CD4-positive, alpha-beta T cell (primary cell): ENCODE measurements around the gene ZNF318. TPM values are rescaled to one million over a fixed set of nuclear protein-coding genes. Genes with fewer than 3 reads are reported as not detected.

Source experiments
- ATAC-seq: fragments of 200-7000 bp; cut with Tn5 transposase; one replicate; pipeline ENCODE4 v1.10.0; 2022; ENCODE audit warnings: mild to moderate bottlenecking; ENCODE audit not compliant: poor library complexity
- CTCF ChIA-PET: fragments of 350-600 bp; sonication (Branson Sonifier 250); formaldehyde crosslinking; loops from one replicate; lab custom pipeline; 2021; ENCODE audit warnings: antibody characterized with exemption, inconsistent platforms; lab: Charles Lee
- POLR2A ChIA-PET: fragments of 350-600 bp; sonication (Branson Sonifier 250); formaldehyde crosslinking; loops from one replicate; lab custom pipeline; 2021; ENCODE audit warnings: antibody characterized with exemption, inconsistent platforms; lab: Charles Lee
- DNase-seq, 14 experiments: peaks; one replicate each; pipeline ENCODE4 v3.0.0-alpha.2; 2013 to 2020; ENCODE audit warnings: mixed read lengths in 2 of 14
- H3K27ac ChIP-seq, 2 donors: one replicate each; pipeline versions ENCODE4 v1.5.1 to v1.7.0; 2013; ENCODE audit warnings: low read length in 2 of 2, low read depth in 1 of 2, mild to moderate bottlenecking in 1 of 2
- H3K27me3 ChIP-seq, 2 experiments: 1 replicate in 1 of 2; 2 replicates in 1 of 2; pipeline versions ENCODE4 v1.6.1 to v1.7.0; 2013; ENCODE audit warnings: low read length in 2 of 2, control low read depth in 1 of 2, mild to moderate bottlenecking in 1 of 2, moderate library complexity in 1 of 2; ENCODE audit not compliant: insufficient read depth in 2 of 2, control insufficient read depth in 1 of 2
- H3K36me3 ChIP-seq: one replicate; pipeline ENCODE4 v1.6.1; 2013; ENCODE audit warnings: low read length, control low read depth; ENCODE audit not compliant: insufficient read depth
- H3K4me1 ChIP-seq: one replicate; pipeline ENCODE4 v1.6.1; 2013; ENCODE audit warnings: low read length, control low read depth; ENCODE audit not compliant: insufficient read depth
- H3K4me3 ChIP-seq: one replicate; pipeline ENCODE4 v1.5.1; 2013; ENCODE audit warnings: mild to moderate bottlenecking, low read length, moderate library complexity
- H3K9me3 ChIP-seq, 2 experiments: 1 replicate in 1 of 2; 2 replicates in 1 of 2; pipeline versions ENCODE4 v1.6.1 to v1.7.0; 2013; ENCODE audit warnings: low read length in 2 of 2, mild to moderate bottlenecking in 2 of 2, control low read depth in 1 of 2, moderate library complexity in 1 of 2; ENCODE audit not compliant: control insufficient read depth in 1 of 2, insufficient read depth in 1 of 2
- H3K27ac Mint-ChIP-seq: one replicate; pipeline ENCODE4 v1.8.0; 2020; ENCODE audit warnings: mixed read lengths
- H3K27me3 Mint-ChIP-seq: one replicate; pipeline ENCODE4 v1.8.0; 2021; ENCODE audit warnings: mixed read lengths
- H3K36me3 Mint-ChIP-seq: one replicate; pipeline ENCODE4 v1.8.0; 2021; ENCODE audit warnings: low read depth, mixed read lengths
- H3K4me1 Mint-ChIP-seq: one replicate; pipeline ENCODE4 v1.8.0; 2021; ENCODE audit warnings: low read depth, mixed read lengths
- H3K4me3 Mint-ChIP-seq: one replicate; pipeline ENCODE4 v1.8.0; 2020; ENCODE audit warnings: mild to moderate bottlenecking, mixed read lengths
- H3K9me3 Mint-ChIP-seq: one replicate; pipeline ENCODE4 v1.8.0; 2020; ENCODE audit warnings: mixed read lengths
- CTCF ChIP-seq: fragments of 200-600 bp; IDR thresholded peaks from one replicate; pipeline ENCODE4 v1.8.0; 2022; ENCODE audit warnings: antibody characterized with exemption, mild to moderate bottlenecking
- intact Hi-C, 2 experiments: fragments of 100-400 bp; cut with DNase I in 1 of 2; cut with micrococcal nuclease in 1 of 2; formaldehyde crosslinking; loops; one replicate each; pipeline versions ENCODE4 v1.15.1 to v1.9.0; 2023 to 2025; cut with DNase I, micrococcal nuclease
- total RNA-seq, 174 experiments: library from RNA in 2 of 174; stranded (reverse) in 2 of 174; gene quantifications; one replicate each; pipeline ENCODE4 v1.2.3 and lab custom pipeline; 2021 to 2026

The ZNF318 gene
- total RNA-seq, 2 experiments from 2014 or later = 20.4 TPM

GRCh38 chr6:43334466-43335095 is 34.9 kb downstream of the ZNF318 start:
- H3K4me3 Mint-ChIP-seq = no peak overlapping the region
- H3K9me3 ChIP-seq = no peaks in the 10 kb centered on the region
- no peak overlapping the region for H3K27ac ChIP-seq
- peaks cover 25% of the 10 kb centered on the region for H3K4me1 Mint-ChIP-seq
- no peak overlapping the region for H3K4me3 ChIP-seq
- DNase-seq (peak in 3 of 14 experiments; percentile 30 to 46 (median 46)), ATAC-seq (no peak)
- ChIA-PET CTCF (interaction anchor here (1.6 to 2.1 kb wide), 2 partner anchors 14 to 117 kb away, joined by 4 to 5 read pairs; no protein-coding TSS in a partner anchor), POLR2A (interaction anchor here (0.8 to 1.2 kb wide), 2 partner anchors 26 to 35 kb away, joined by 3 to 4 read pairs; partner anchors contain the start of genes CRIP3 and ZNF318)
- H3K27me3 Mint-ChIP-seq = no peaks in the 10 kb centered on the region
- peak; percentile 54 for TF ChIP-seq CTCF
- intact Hi-C loops = loop anchor here (5.0 to 10.0 kb wide), 3 partner anchors 67 to 430 kb away; no protein-coding TSS in a partner anchor
- H3K36me3 ChIP-seq = peaks cover 26% of the 10 kb centered on the region
- H3K9me3 Mint-ChIP-seq = no peaks in the 10 kb centered on the region
- no peaks in the 10 kb centered on the region for H3K27me3 ChIP-seq
- peaks cover 12% of the 10 kb centered on the region for H3K4me1 ChIP-seq
- H3K36me3 Mint-ChIP-seq = peaks cover 48% of the 10 kb centered on the region
- peak overlapping the region; percentile 22 for H3K27ac Mint-ChIP-seq

GRCh38 chr6:43331891-43332290 is 37.6 kb downstream of the ZNF318 start:
- no peaks in the 10 kb centered on the region for H3K27me3 ChIP-seq
- ChIA-PET POLR2A (no interaction called here), CTCF (no interaction called here)
- no peaks in the 10 kb centered on the region for H3K27me3 Mint-ChIP-seq
- peak overlapping the region in 1 of 2 donors; percentile 0 for H3K27ac ChIP-seq
- H3K4me3 Mint-ChIP-seq = peak overlapping the region; percentile 13
- DNase-seq (peak in 3 of 14 experiments; percentile 22 to 39 (median 30)), ATAC-seq (peak; percentile 44)
- peaks cover 38% of the 10 kb centered on the region for H3K36me3 Mint-ChIP-seq
- H3K4me1 Mint-ChIP-seq = peaks cover 25% of the 10 kb centered on the region
- intact Hi-C loops = loop anchor here (5.0 to 10.0 kb wide), 2 partner anchors 70 to 427 kb away; no protein-coding TSS in a partner anchor
- H3K9me3 Mint-ChIP-seq = no peaks in the 10 kb centered on the region
- H3K4me3 ChIP-seq = no peak overlapping the region
- H3K9me3 ChIP-seq = no peaks in the 10 kb centered on the region
- peaks cover 6% of the 10 kb centered on the region for H3K36me3 ChIP-seq
- H3K4me1 ChIP-seq = peaks cover 12% of the 10 kb centered on the region
- TF ChIP-seq CTCF = no peak
- H3K27ac Mint-ChIP-seq = peak overlapping the region; percentile 49

- Mint-ChIP-seq H3K27me3 (no peaks in the 10 kb centered on the region), H3K4me3 (no peak overlapping the region), H3K27ac (peak overlapping the region; percentile 49), H3K36me3 (peaks cover 34% of the 10 kb centered on the region), H3K4me1 (peaks cover 25% of the 10 kb centered on the region), H3K9me3 (no peaks in the 10 kb centered on the region)
- no peaks in the 10 kb centered on the region for H3K27me3 ChIP-seq
- CTCF ChIA-PET = no interaction called here
- no peak overlapping the region for H3K4me3 ChIP-seq
- no peak for TF ChIP-seq CTCF
- peaks cover 12% of the 10 kb centered on the region for H3K4me1 ChIP-seq
- POLR2A ChIA-PET = no interaction called here
- peak overlapping the region in 1 of 2 donors; percentile 0 for H3K27ac ChIP-seq
- ATAC-seq (peak; percentile 44), DNase-seq (peak in 2 of 14 experiments; percentile 6 to 21)
- H3K36me3 ChIP-seq = peaks cover 4% of the 10 kb centered on the region
- intact Hi-C loops = loop anchor here (5.0 to 10.0 kb wide), 2 partner anchors 69 to 427 kb away; no protein-coding TSS in a partner anchor
- H3K9me3 ChIP-seq = no peaks in the 10 kb centered on the region
Observed at GRCh38 chr6:43331470-43331869, 38.0 kb downstream of the ZNF318 start.
